ENCODE results near the gene GNAQ. TPM values are rescaled to one million over a fixed set of nuclear protein-coding genes. Genes with fewer than 3 reads are reported as not detected.
A peak's percentile ranks its signal among the peaks of the same experiment; 100 is the strongest.

GNAQ gene
- polyA plus RNA-seq, 2 of the 4 experiments (the other 2 are of a cell fraction), result 17.9 to 60.0 TPM

DNA sequence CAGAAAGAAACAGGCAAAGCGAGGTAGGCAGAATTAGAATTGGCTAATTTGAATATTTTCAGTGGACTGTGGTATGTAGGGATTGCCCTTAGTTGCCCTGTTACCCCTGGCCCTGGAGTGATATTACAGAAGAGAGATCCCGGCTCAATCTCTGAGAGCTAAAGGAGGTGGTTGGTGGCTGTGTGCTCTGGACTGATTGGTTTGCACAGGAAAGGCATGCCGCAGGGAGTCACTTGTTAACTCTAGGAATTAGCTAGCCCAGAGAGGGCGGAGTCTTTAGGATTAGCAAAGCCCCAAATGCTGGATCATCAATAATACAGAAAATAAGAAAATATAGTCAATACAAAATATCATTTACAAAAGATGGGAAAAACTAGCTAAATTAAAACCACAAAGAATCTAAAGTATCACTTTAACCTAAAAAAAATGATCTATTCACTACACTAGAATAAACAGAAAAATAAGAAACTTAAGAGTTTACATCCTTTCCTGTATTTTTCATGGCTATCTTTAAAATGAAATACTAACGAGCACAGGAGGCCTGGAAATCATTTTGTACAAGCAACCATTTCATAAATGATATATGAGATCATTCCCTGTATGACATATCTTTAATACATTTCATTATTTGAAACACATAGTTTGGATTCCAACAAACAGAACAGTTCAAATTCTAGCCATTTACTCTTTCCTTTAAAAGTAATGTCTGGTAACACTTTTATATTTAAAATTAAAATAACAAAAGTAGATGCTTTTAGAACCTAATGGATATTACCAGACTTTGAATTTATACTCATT is 71.1 kb downstream of the GNAQ start:
- Histone ChIP-seq H3K4me2 (peak overlapping the region; percentile 53), H3K4me3 (no peak overlapping the region), H3K4me1 (peaks cover 26% of the 10 kb centered on the region), H3K9me3 (no peaks in the 10 kb centered on the region), H3K27ac (no peak overlapping the region)
- ATAC-seq (no peak), FAIRE-seq (no peak), DNase-seq (ENCODE audit: low read depth in 1 of 2, low spot score in 1 of 2) (no peak)
- WGBS (ENCODE audit: missing lambda C conversion rate), result 88% methylated on average over 5 of the region's 5 CpGs
- POLR2A ChIA-PET, result no interaction called here
- TF ChIP-seq KDM5A (IDR thresholded peaks at IDR 0.05), result no peak
- TF ChIP-seq ZFP36 (IDR thresholded peaks at IDR 0.05; ENCODE audit: borderline replicate concordance, partially characterized antibody), result no peak
- CTCF ChIA-PET, result interaction anchor here (0.5 to 1.8 kb wide), 4 partner anchors 17 to 786 kb away, joined by 3 to 8 read pairs (median 3); no protein-coding TSS in a partner anchor

DNA sequence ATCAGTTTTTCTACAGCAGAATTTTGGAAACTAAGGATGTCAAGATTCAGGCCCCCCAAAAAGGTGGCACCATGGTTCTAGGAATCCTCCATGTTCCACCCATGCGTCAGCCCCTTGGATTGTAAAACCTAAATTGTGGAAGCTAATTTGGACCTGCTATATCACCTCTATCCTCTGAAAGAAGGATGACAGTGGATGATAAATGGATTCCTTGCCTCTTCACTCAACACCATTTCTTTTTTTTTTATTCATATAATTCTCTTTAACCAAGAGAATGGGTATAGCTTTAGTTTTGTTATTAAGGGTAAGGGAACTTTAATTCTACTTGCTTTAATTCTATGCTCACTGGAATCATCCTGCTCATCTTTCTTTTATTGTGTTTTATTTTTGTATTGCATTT is 71.8 kb downstream of the GNAQ start:
- CTCF ChIA-PET, result interaction anchor here (0.5 to 0.6 kb wide), 2 partner anchors 19 to 785 kb away, joined by 3 read pairs; no protein-coding TSS in a partner anchor
- TF ChIP-seq BHLHE40 (IDR thresholded peaks at IDR 0.05; ENCODE audit: low read depth, low read length), result no peak
- TF ChIP-seq SMC3 (IDR thresholded peaks at IDR 0.05), result no peak
- TF ChIP-seq HOXB13 (CRISPR knock-in tag; IDR thresholded peaks at IDR 0.05; ENCODE audit: low read depth), result no peak
- no peak for TF ChIP-seq NFE2L2 (conservative IDR thresholded peaks at IDR 0.05; ENCODE audit: low read length)
- no peak for TF ChIP-seq CHD2 (IDR thresholded peaks at IDR 0.05; ENCODE audit: low read length, partially characterized antibody)
- TF ChIP-seq MYC (IDR thresholded peaks at IDR 0.05; ENCODE audit: borderline replicate concordance, low read length), result no peak
- TF ChIP-seq, protein P1, sequence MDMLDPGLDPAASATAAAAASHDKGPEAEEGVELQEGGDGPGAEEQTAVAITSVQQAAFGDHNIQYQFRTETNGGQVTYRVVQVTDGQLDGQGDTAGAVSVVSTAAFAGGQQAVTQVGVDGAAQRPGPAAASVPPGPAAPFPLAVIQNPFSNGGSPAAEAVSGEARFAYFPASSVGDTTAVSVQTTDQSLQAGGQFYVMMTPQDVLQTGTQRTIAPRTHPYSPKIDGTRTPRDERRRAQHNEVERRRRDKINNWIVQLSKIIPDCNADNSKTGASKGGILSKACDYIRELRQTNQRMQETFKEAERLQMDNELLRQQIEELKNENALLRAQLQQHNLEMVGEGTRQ (IDR thresholded peaks at IDR 0.05), result no peak
- TF ChIP-seq ZNF302 (CRISPR knock-in tag; IDR thresholded peaks at IDR 0.05), result no peak
- no peak for TF ChIP-seq NR3C1 (IDR thresholded peaks at IDR 0.05)
- no peak for TF ChIP-seq HOXB5 (CRISPR knock-in tag; IDR thresholded peaks at IDR 0.05)
- TF ChIP-seq, protein P2, sequence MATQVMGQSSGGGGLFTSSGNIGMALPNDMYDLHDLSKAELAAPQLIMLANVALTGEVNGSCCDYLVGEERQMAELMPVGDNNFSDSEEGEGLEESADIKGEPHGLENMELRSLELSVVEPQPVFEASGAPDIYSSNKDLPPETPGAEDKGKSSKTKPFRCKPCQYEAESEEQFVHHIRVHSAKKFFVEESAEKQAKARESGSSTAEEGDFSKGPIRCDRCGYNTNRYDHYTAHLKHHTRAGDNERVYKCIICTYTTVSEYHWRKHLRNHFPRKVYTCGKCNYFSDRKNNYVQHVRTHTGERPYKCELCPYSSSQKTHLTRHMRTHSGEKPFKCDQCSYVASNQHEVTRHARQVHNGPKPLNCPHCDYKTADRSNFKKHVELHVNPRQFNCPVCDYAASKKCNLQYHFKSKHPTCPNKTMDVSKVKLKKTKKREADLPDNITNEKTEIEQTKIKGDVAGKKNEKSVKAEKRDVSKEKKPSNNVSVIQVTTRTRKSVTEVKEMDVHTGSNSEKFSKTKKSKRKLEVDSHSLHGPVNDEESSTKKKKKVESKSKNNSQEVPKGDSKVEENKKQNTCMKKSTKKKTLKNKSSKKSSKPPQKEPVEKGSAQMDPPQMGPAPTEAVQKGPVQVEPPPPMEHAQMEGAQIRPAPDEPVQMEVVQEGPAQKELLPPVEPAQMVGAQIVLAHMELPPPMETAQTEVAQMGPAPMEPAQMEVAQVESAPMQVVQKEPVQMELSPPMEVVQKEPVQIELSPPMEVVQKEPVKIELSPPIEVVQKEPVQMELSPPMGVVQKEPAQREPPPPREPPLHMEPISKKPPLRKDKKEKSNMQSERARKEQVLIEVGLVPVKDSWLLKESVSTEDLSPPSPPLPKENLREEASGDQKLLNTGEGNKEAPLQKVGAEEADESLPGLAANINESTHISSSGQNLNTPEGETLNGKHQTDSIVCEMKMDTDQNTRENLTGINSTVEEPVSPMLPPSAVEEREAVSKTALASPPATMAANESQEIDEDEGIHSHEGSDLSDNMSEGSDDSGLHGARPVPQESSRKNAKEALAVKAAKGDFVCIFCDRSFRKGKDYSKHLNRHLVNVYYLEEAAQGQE (IDR thresholded peaks at IDR 0.05), result no peak
- TF ChIP-seq, protein P3, sequence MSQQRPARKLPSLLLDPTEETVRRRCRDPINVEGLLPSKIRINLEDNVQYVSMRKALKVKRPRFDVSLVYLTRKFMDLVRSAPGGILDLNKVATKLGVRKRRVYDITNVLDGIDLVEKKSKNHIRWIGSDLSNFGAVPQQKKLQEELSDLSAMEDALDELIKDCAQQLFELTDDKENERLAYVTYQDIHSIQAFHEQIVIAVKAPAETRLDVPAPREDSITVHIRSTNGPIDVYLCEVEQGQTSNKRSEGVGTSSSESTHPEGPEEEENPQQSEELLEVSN (IDR thresholded peaks at IDR 0.05; ENCODE audit: borderline replicate concordance, low read depth), result no peak
- TF ChIP-seq KDM1A (IDR thresholded peaks at IDR 0.05; ENCODE audit: low read depth), result no peak
- TF ChIP-seq, protein P4, sequence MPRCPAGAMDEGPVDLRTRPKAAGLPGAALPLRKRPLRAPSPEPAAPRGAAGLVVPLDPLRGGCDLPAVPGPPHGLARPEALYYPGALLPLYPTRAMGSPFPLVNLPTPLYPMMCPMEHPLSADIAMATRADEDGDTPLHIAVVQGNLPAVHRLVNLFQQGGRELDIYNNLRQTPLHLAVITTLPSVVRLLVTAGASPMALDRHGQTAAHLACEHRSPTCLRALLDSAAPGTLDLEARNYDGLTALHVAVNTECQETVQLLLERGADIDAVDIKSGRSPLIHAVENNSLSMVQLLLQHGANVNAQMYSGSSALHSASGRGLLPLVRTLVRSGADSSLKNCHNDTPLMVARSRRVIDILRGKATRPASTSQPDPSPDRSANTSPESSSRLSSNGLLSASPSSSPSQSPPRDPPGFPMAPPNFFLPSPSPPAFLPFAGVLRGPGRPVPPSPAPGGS (IDR thresholded peaks at IDR 0.05), result no peak
- ATAC-seq, result no peak
- POLR2A ChIA-PET, result no interaction called here
- no peak for FAIRE-seq
- Histone ChIP-seq H3K4me3 (no peak overlapping the region), H3K9me3 (no peaks in the 10 kb centered on the region), H3K27ac (no peak overlapping the region), H3K4me1 (peaks cover 26% of the 10 kb centered on the region), H3K4me2 (no peak overlapping the region)
- no peak for DNase-seq (ENCODE audit: low read depth in 1 of 2, low spot score in 1 of 2)
- WGBS (ENCODE audit: missing lambda C conversion rate), result 100% methylated on average over 1 of the region's 1 CpG
